ENCODE measurements around the gene GNPDA2. TPM values are rescaled to one million over a fixed set of nuclear protein-coding genes. Genes with fewer than 3 reads are reported as not detected.
"Not testable (repeated sequence)": the region's sequence is repeated elsewhere in the genome, so short reads cannot be mapped to it uniquely, and the experiment has no call there.

Gene GNPDA2
- total RNA-seq, 2 donors from 2014 or later: 4.7 to 8.9 TPM

GRCh38 chr4:44736900-44737299 lies 10.5 kb upstream of the GNPDA2 start:
- no peak overlapping the region for H3K9ac ChIP-seq (ENCODE audit: low read depth in 2 of 2, low read length in 2 of 2)
- H3K27ac ChIP-seq: no peak overlapping the region
- no peaks in the 10 kb centered on the region for H3K27me3 ChIP-seq
- no peaks in the 10 kb centered on the region for H3K36me3 ChIP-seq
- H3K4me3 ChIP-seq: no peak overlapping the region
- DNase-seq: no peak
- TF ChIP-seq, protein P1, sequence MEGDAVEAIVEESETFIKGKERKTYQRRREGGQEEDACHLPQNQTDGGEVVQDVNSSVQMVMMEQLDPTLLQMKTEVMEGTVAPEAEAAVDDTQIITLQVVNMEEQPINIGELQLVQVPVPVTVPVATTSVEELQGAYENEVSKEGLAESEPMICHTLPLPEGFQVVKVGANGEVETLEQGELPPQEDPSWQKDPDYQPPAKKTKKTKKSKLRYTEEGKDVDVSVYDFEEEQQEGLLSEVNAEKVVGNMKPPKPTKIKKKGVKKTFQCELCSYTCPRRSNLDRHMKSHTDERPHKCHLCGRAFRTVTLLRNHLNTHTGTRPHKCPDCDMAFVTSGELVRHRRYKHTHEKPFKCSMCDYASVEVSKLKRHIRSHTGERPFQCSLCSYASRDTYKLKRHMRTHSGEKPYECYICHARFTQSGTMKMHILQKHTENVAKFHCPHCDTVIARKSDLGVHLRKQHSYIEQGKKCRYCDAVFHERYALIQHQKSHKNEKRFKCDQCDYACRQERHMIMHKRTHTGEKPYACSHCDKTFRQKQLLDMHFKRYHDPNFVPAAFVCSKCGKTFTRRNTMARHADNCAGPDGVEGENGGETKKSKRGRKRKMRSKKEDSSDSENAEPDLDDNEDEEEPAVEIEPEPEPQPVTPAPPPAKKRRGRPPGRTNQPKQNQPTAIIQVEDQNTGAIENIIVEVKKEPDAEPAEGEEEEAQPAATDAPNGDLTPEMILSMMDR (IDR thresholded peaks at IDR 0.05): no peak
- H3K9me3 ChIP-seq: no peaks in the 10 kb centered on the region
- intact Hi-C loops (cut with DNase I): no loop called here
- H3K4me1 ChIP-seq: no peaks in the 10 kb centered on the region

GRCh38 chr4:44728694-44729093 lies 2.3 kb upstream of the GNPDA2 start:
- not testable (repeated sequence) for H3K36me3 ChIP-seq; H3K9me3 ChIP-seq; DNase-seq; H3K4me1 ChIP-seq; H3K27ac ChIP-seq; H3K9ac ChIP-seq (ENCODE audit: low read depth in 2 of 2, low read length in 2 of 2); H3K4me3 ChIP-seq; H3K27me3 ChIP-seq
- intact Hi-C loops (cut with DNase I): loop anchor here (5.0 kb wide), 1 partner anchor 51 kb away; the partner anchor contains the start of gene GUF1

GRCh38 chr4:44727471-44727870 lies 1.1 kb upstream of the GNPDA2 start:
- Histone ChIP-seq H3K9ac (ENCODE audit: low read depth in 2 of 2, low read length in 2 of 2) (no peak overlapping the region), H3K36me3 (no peaks in the 10 kb centered on the region), H3K4me1 (no peaks in the 10 kb centered on the region), H3K4me3 (no peak overlapping the region), H3K9me3 (no peaks in the 10 kb centered on the region), H3K27me3 (no peaks in the 10 kb centered on the region), H3K27ac (no peak overlapping the region)
- TF ChIP-seq, protein P1 (IDR thresholded peaks at IDR 0.05): no peak
- intact Hi-C loops (cut with DNase I): loop anchor here (5.0 kb wide), 1 partner anchor 50 kb away; the partner anchor contains the start of gene GUF1
- no peak for DNase-seq

GRCh38 chr4:44725726-44726037 lies 674 bp downstream of the GNPDA2 start:
- H3K9ac ChIP-seq (ENCODE audit: low read depth in 2 of 2, low read length in 2 of 2): peak overlapping the region; percentile 82 to 85
- H3K9me3 ChIP-seq: no peaks in the 10 kb centered on the region
- TF ChIP-seq, protein P1 (IDR thresholded peaks at IDR 0.05): no peak
- H3K4me1 ChIP-seq: no peaks in the 10 kb centered on the region
- H3K36me3 ChIP-seq: no peaks in the 10 kb centered on the region
- no peaks in the 10 kb centered on the region for H3K27me3 ChIP-seq
- DNase-seq: no peak
- peak overlapping the region; percentile 77 for H3K4me3 ChIP-seq
- intact Hi-C loops (cut with DNase I): loop anchor here (5.0 kb wide), 1 partner anchor 48 kb away; the partner anchor contains the start of gene GUF1
- H3K27ac ChIP-seq: peak overlapping the region; percentile 70

GRCh38 chr4:44725166-44725565 lies 1.2 kb downstream of the GNPDA2 start:
- H3K4me1 ChIP-seq: no peaks in the 10 kb centered on the region
- H3K9me3 ChIP-seq: no peaks in the 10 kb centered on the region
- H3K36me3 ChIP-seq: no peaks in the 10 kb centered on the region
- DNase-seq: no peak
- no peak overlapping the region for H3K27ac ChIP-seq
- TF ChIP-seq, protein P1 (IDR thresholded peaks at IDR 0.05): no peak
- no peaks in the 10 kb centered on the region for H3K27me3 ChIP-seq
- intact Hi-C loops (cut with DNase I): loop anchor here (5.0 kb wide), 1 partner anchor 48 kb away; the partner anchor contains the start of gene GUF1
- peak overlapping the region; percentile 77 for H3K4me3 ChIP-seq
- peak overlapping the region in 1 of 2 donors; percentile 82 for H3K9ac ChIP-seq (ENCODE audit: low read depth in 2 of 2, low read length in 2 of 2)

DNA sequence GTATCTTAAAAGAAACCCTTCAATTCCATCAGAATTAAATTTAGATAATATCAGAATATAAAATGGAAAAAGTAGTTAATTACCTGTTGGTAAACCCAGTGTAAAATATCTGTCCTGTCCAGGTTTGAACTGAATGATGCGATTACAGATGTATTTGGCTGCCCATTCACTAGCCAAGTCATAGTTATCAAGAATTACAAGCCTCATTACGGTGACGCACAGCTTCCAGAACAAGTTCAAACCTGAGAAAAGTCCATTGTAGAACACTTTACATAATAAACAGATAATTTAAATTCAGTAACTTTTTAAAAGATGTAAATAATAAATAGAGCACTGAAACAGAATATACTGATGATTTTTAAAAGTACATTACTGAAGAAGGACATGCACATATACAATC lies 4.4 kb downstream of the GNPDA2 start:
- Histone ChIP-seq H3K9me3 (no peaks in the 10 kb centered on the region), H3K4me1 (no peaks in the 10 kb centered on the region), H3K36me3 (no peaks in the 10 kb centered on the region), H3K4me3 (no peak overlapping the region), H3K9ac (ENCODE audit: low read depth in 2 of 2, low read length in 2 of 2) (no peak overlapping the region), H3K27me3 (no peaks in the 10 kb centered on the region), H3K27ac (no peak overlapping the region)
- intact Hi-C loops (cut with DNase I): no loop called here
- TF ChIP-seq, protein P1 (IDR thresholded peaks at IDR 0.05): no peak
- DNase-seq: no peak

Measured in colonic mucosa (tissue), 4 donors.